A673 (cell line): ENCODE results near the gene IL17B. TPM values are rescaled to one million over a fixed set of nuclear protein-coding genes. Genes with fewer than 3 reads are reported as not detected.

ENCODE experiments used
- BruUV-seq: library from RNA; stranded (reverse); fragments of 400-500 nt; replicated peaks from 2 replicates; lab custom pipeline; 2021; lab: Mats Ljungman, UMichigan
- CTCF ChIA-PET: fragments of 300-600 bp; sonication (Branson Sonifier 250); formaldehyde crosslinking; loops from one replicate; lab custom pipeline; 2022; ENCODE audit warnings: antibody characterized with exemption; lab: Charles Lee
- POLR2A ChIA-PET: fragments of 300-600 bp; sonication (Branson Sonifier 250); formaldehyde crosslinking; loops from one replicate; lab custom pipeline; 2022; ENCODE audit warnings: antibody characterized with exemption; ENCODE audit not compliant: low non-redundant PET; lab: Charles Lee
- DNase-seq: peaks from one replicate; pipeline ENCODE4 v3.0.0-alpha.2; 2015; ENCODE audit warnings: low spot score
- H3K27ac ChIP-seq: fragments of 200-600 bp; sonication (generic); 2 replicates; pipeline ENCODE4 v1.5.1; 2016; ENCODE audit warnings: mixed run types, low read depth, mild to moderate bottlenecking, mixed read lengths, antibody characterized with exemption, low read length; ENCODE audit not compliant: poor library complexity, severe bottlenecking
- H3K27me3 ChIP-seq: fragments of 200-600 bp; sonication (generic); replicated peaks from 2 replicates; pipeline ENCODE4 v1.6.1; 2017; ENCODE audit warnings: mixed run types, low read depth, mild to moderate bottlenecking, mixed read lengths, antibody characterized with exemption, low read length; ENCODE audit not compliant: insufficient read depth, poor library complexity
- H3K36me3 ChIP-seq: fragments of 200-600 bp; sonication (generic); 2 replicates; pipeline ENCODE4 v1.6.1; 2016; ENCODE audit warnings: mixed run types, mild to moderate bottlenecking, mixed read lengths, antibody characterized with exemption, low read length; ENCODE audit not compliant: insufficient read depth, poor library complexity, severe bottlenecking
- H3K4me1 ChIP-seq: fragments of 200-600 bp; sonication (generic); 2 replicates; pipeline ENCODE4 v1.6.1; 2017; ENCODE audit warnings: mixed run types, mild to moderate bottlenecking, mixed read lengths, antibody characterized with exemption, low read length; ENCODE audit not compliant: insufficient read depth, poor library complexity, severe bottlenecking
- H3K4me3 ChIP-seq: fragments of 200-600 bp; sonication (generic); 2 replicates; pipeline ENCODE4 v1.5.1; 2016; ENCODE audit warnings: low read depth, mixed run types, mild to moderate bottlenecking, mixed read lengths, low read length; ENCODE audit not compliant: poor library complexity, severe bottlenecking
- H3K9me3 ChIP-seq: fragments of 200-600 bp; sonication (generic); 2 replicates; pipeline ENCODE4 v1.6.1; 2016; ENCODE audit warnings: mixed run types, low read depth, mild to moderate bottlenecking, mixed read lengths, antibody characterized with exemption, low read length; ENCODE audit not compliant: poor library complexity, severe bottlenecking
- CTCF ChIP-seq: fragments of 300-800, 200-600 bp; sonication (generic); conservative IDR thresholded peaks from 2 replicates; pipeline ENCODE4 v1.5.1; 2017; ENCODE audit warnings: low read depth, mild to moderate bottlenecking, antibody characterized with exemption, low read length, moderate library complexity, mixed read lengths
- EZH2 ChIP-seq: fragments of 200-600 bp; sonication (generic); IDR thresholded peaks from 2 replicates; pipeline ENCODE4 v1.6.1; 2017; ENCODE audit warnings: borderline replicate concordance, low read depth, mild to moderate bottlenecking, mixed read lengths, antibody characterized with exemption, low read length; ENCODE audit not compliant: poor library complexity, severe bottlenecking
- intact Hi-C: fragments of 100-400 bp; cut with micrococcal nuclease; formaldehyde crosslinking; loops from one replicate; pipeline ENCODE4 v1.10.0; 2022; ENCODE audit not compliant: unreplicated experiment
- total RNA-seq: library from RNA; stranded (reverse); gene quantifications from 2 replicates; pipeline ENCODE4 v1.2.3, GENCODE V29; 2021

IL17B gene
- total RNA-seq, 1 experiment from 2014 or later: not detected

GRCh38 chr5:149421834-149422233 is 42.7 kb upstream of the IL17B start:
- Histone ChIP-seq H3K27ac (no peak overlapping the region), H3K36me3 (no peaks in the 10 kb centered on the region), H3K4me3 (no peak overlapping the region), H3K9me3 (no peaks in the 10 kb centered on the region), H3K27me3 (no peaks in the 10 kb centered on the region), H3K4me1 (peaks cover 8% of the 10 kb centered on the region)
- no peak for DNase-seq
- TF ChIP-seq CTCF: no peak
- no peak for TF ChIP-seq EZH2
- CTCF ChIA-PET: no interaction called here
- BruUV-seq: no TSS peak
- POLR2A ChIA-PET: no interaction called here
- intact Hi-C loops: no loop called here

DNA sequence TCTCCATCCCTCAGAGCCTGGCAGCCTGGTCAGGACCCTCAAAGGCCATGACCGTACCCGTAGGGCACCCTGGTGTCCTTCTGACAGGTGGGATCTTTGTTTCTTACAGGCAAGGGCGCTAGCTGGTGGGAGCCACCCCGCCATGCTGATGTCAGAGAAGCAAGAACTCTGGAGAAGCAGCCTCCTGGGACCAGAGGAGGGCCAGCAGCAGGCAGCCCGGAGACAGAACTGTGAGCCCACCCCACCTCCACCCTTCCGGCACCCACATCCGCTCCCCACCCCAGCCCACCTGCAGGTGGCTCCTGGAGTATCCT is 42.2 kb upstream of the IL17B start:
- POLR2A ChIA-PET: no interaction called here
- TF ChIP-seq EZH2: no peak
- TF ChIP-seq CTCF: no peak
- no peaks in the 10 kb centered on the region for H3K9me3 ChIP-seq
- DNase-seq: no peak
- peaks cover 8% of the 10 kb centered on the region for H3K4me1 ChIP-seq
- intact Hi-C loops: no loop called here
- no peak overlapping the region for H3K27ac ChIP-seq
- BruUV-seq: no TSS peak
- CTCF ChIA-PET: no interaction called here
- H3K27me3 ChIP-seq: no peaks in the 10 kb centered on the region
- no peaks in the 10 kb centered on the region for H3K36me3 ChIP-seq
- H3K4me3 ChIP-seq: no peak overlapping the region

DNA sequence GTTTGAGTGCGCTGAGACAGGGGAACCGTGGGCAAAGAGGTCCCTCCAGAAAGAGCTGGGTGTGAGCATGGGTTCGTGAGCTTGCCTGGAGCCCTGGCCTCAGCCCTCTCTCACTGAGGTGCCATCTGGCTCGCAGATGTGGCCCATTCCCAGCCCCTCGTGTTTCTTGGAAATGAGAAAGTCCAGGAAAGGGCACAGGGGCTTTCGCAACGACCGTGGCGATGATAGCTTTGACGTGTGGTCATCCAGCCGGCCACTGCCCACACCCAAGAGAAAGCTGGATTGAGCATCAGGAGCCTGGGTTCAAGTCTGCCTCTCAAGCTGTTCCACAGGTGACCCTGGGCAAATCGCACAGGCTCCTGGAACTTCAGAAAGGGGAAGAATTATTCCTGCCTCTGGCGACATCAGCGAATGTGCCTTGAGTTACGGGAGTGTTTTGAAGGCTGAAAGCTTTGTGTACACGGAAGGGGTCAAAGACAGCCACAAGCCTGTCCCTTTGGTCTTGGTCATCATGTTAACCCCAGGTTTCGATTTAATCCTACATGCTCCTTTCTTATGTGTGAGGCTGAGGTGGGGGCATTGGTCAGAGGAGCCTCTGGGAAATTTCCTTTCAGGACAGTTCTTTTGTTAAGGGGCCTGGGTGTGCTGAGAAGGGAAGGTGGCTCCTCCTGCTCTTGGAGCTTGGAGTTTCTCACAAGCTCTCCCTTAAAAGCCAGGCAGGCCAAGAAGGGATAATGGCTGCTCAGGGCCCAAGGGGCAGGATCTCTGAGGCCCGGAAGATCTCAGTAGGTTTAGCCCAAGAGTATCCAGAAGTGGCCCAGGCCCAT is 41.7 kb upstream of the IL17B start:
- ChIA-PET POLR2A (no interaction called here), CTCF (no interaction called here)
- intact Hi-C loops: no loop called here
- H3K4me1 ChIP-seq: peaks cover 8% of the 10 kb centered on the region
- no peak for DNase-seq
- no peaks in the 10 kb centered on the region for H3K36me3 ChIP-seq
- no peak for TF ChIP-seq CTCF
- no peak for TF ChIP-seq EZH2
- no TSS peak for BruUV-seq
- no peaks in the 10 kb centered on the region for H3K9me3 ChIP-seq
- no peaks in the 10 kb centered on the region for H3K27me3 ChIP-seq
- no peak overlapping the region for H3K4me3 ChIP-seq
- no peak overlapping the region for H3K27ac ChIP-seq
